ENCODE data around the gene ARID1B. TPM values are rescaled to one million over a fixed set of nuclear protein-coding genes. Genes with fewer than 3 reads are reported as not detected.
A peak's percentile ranks its signal among the peaks of the same experiment; 100 is the strongest.

ARID1B gene
- total RNA-seq, 4 donors from 2014 or later, result 157 to 315 (median 206) TPM

GRCh38 chr6:156988276-156989158, 211.3 kb downstream of the ARID1B start:
- Histone ChIP-seq H3K27ac (no peak overlapping the region), H3K4me1 (peaks cover 23 to 27% of the 10 kb centered on the region in 2 donors), H3K4me3 (replicated peaks in 1 of 3) (no peak overlapping the region), H3K36me3 (no peaks in the 10 kb centered on the region), H3K9me3 (no peaks in the 10 kb centered on the region), H3K27me3 (no peaks in the 10 kb centered on the region)
- intact Hi-C loops (cut with DNase I), result no loop called here
- WGBS, 2 donors, result 47 to 57% methylated on average over 6 of the region's 6 CpGs
- DNase-seq, result peak; percentile 66 to 72
- TF ChIP-seq POLR2A (IDR thresholded peaks at IDR 0.05), result no peak
- TF ChIP-seq, protein P1, sequence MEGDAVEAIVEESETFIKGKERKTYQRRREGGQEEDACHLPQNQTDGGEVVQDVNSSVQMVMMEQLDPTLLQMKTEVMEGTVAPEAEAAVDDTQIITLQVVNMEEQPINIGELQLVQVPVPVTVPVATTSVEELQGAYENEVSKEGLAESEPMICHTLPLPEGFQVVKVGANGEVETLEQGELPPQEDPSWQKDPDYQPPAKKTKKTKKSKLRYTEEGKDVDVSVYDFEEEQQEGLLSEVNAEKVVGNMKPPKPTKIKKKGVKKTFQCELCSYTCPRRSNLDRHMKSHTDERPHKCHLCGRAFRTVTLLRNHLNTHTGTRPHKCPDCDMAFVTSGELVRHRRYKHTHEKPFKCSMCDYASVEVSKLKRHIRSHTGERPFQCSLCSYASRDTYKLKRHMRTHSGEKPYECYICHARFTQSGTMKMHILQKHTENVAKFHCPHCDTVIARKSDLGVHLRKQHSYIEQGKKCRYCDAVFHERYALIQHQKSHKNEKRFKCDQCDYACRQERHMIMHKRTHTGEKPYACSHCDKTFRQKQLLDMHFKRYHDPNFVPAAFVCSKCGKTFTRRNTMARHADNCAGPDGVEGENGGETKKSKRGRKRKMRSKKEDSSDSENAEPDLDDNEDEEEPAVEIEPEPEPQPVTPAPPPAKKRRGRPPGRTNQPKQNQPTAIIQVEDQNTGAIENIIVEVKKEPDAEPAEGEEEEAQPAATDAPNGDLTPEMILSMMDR (IDR thresholded peaks at IDR 0.05), result no peak

DNA sequence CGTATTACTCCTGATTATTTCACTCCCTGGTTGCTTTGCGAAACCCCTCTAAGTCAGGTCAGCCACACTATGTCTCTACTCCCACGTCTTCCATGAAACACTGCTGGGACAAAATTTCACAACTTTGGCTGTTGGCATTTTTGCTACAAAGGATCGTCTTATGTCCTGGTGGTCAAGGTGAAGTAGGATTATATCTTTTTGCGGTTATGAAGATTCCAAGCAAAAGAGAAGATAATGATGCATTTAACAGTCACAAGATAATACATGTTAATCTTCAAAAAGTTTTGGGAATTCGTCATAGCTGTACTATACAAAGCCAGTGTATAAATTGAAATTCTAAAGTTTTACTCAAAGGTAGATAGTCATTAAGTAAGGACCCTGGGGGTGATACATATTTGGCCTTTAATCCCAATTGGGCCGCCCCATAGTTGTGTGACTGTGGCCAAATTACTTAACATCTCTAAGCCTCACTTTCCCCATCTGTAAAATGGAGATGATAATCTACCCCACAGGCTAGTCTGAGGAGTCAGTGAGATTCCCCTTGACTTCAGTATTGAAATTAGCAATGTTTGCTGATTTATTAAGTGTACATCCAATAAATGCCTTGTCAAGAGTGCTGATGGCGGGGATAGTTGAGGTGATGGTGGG, 212.1 kb downstream of the ARID1B start:
- DNase-seq, result no peak
- Histone ChIP-seq H3K4me3 (replicated peaks in 1 of 3) (no peak overlapping the region), H3K4me1 (peaks cover 19% of the 10 kb centered on the region in 2 donors), H3K9me3 (no peaks in the 10 kb centered on the region), H3K36me3 (no peaks in the 10 kb centered on the region), H3K27ac (no peak overlapping the region), H3K27me3 (no peaks in the 10 kb centered on the region)
- intact Hi-C loops (cut with DNase I), result no loop called here
- WGBS, 2 donors, result 84 to 85% methylated on average over 8 of the region's 8 CpGs
- no peak for TF ChIP-seq POLR2A (IDR thresholded peaks at IDR 0.05)
- TF ChIP-seq, protein P1 (IDR thresholded peaks at IDR 0.05), result no peak

GRCh38 chr6:156992020-156992804, 215.0 kb downstream of the ARID1B start:
- peaks cover 21 to 25% of the 10 kb centered on the region in 2 donors for H3K4me1 ChIP-seq
- intact Hi-C loops (cut with DNase I), result no loop called here
- TF ChIP-seq, protein P1 (IDR thresholded peaks at IDR 0.05), result no peak
- no peak for TF ChIP-seq POLR2A (IDR thresholded peaks at IDR 0.05)

GRCh38 chr6:156993713-156994112, 216.5 kb downstream of the ARID1B start:
- no peak overlapping the region for H3K27ac ChIP-seq
- 92 to 95% methylated on average over 2 of the region's 2 CpGs for WGBS, 2 donors
- no peaks in the 10 kb centered on the region for H3K36me3 ChIP-seq
- intact Hi-C loops (cut with DNase I), result no loop called here
- DNase-seq, result no peak
- peaks cover 17% of the 10 kb centered on the region in 2 donors for H3K4me1 ChIP-seq
- H3K27me3 ChIP-seq, result no peaks in the 10 kb centered on the region
- no peak overlapping the region for H3K4me3 ChIP-seq (replicated peaks in 1 of 3)
- H3K9me3 ChIP-seq, result no peaks in the 10 kb centered on the region
- TF ChIP-seq, protein P1 (IDR thresholded peaks at IDR 0.05), result no peak
- TF ChIP-seq POLR2A (IDR thresholded peaks at IDR 0.05), result no peak

More at GRCh38 chr6:156992020-156992804, 215.0 kb downstream of the ARID1B start:
- Histone ChIP-seq H3K9me3 (no peaks in the 10 kb centered on the region), H3K36me3 (no peaks in the 10 kb centered on the region), H3K4me3 (replicated peaks in 1 of 3) (no peak overlapping the region), H3K27me3 (no peaks in the 10 kb centered on the region), H3K27ac (no peak overlapping the region)
- 68 to 73% methylated on average over 13 of the region's 13 CpGs for WGBS, 2 donors
- DNase-seq, result no peak
